SK-N-SH treated with all-trans-retinoic acid at 6 μM for 48 hours (cell line): ENCODE measurements around the gene SLC25A25.
"Not testable (repeated sequence)": the region's sequence is repeated elsewhere in the genome, so short reads cannot be mapped to it uniquely, and the experiment has no call there.

Source experiments
- ATAC-seq: fragments of 200-7000 bp; cut with Tn5 transposase; 3 replicates; pipeline ENCODE4 v1.9.1; 2020; ENCODE audit warnings: mild to moderate bottlenecking, moderate library complexity
- BACH2 ChIP-seq: fragments of 250-450 bp; sonication (Bioruptor Pico); IDR thresholded peaks from 2 replicates; pipeline ENCODE4 v1.9.0; 2021; ENCODE audit warnings: mild to moderate bottlenecking, borderline replicate concordance
- CREB5 ChIP-seq: fragments of 250-450 bp; sonication (Bioruptor Pico); IDR thresholded peaks from 2 replicates; pipeline ENCODE4 v1.5.1; 2020; ENCODE audit warnings: low read depth, mild to moderate bottlenecking, moderate library complexity
- CSDC2 ChIP-seq: fragments of 250-450 bp; sonication (Bioruptor Pico); IDR thresholded peaks from 2 replicates; pipeline ENCODE4 v1.5.0; 2020; ENCODE audit warnings: mild to moderate bottlenecking, moderate library complexity
- ESRRG ChIP-seq: fragments of 250-450 bp; sonication (Bioruptor Pico); IDR thresholded peaks from 2 replicates; pipeline ENCODE4 v1.6.1; 2021; ENCODE audit warnings: mild to moderate bottlenecking
- GLIS3 ChIP-seq: fragments of 250-450 bp; sonication (Bioruptor Pico); IDR thresholded peaks from 2 replicates; pipeline ENCODE4 v1.5.0; 2020; ENCODE audit warnings: mild to moderate bottlenecking, moderate library complexity
- ISL1 ChIP-seq: fragments of 250-450 bp; sonication (Bioruptor Pico); IDR thresholded peaks from 2 replicates; pipeline ENCODE4 v2.1.2; 2022; ENCODE audit warnings: mild to moderate bottlenecking, moderate library complexity
- OSR1 ChIP-seq: fragments of 250-450 bp; sonication (Bioruptor Pico); IDR thresholded peaks from 2 replicates; pipeline ENCODE4 v1.8.0; 2022; ENCODE audit warnings: moderate library complexity, mild to moderate bottlenecking, inconsistent platforms
- PATZ1 ChIP-seq: fragments of 250-450 bp; sonication (Bioruptor Pico); IDR thresholded peaks from 2 replicates; pipeline ENCODE4 v1.8.0; 2020; ENCODE audit warnings: mild to moderate bottlenecking, moderate library complexity, borderline replicate concordance
- PPARA ChIP-seq: fragments of 250-450 bp; sonication (Bioruptor Pico); IDR thresholded peaks from 2 replicates; pipeline ENCODE4 v1.5.0; 2020; ENCODE audit warnings: mild to moderate bottlenecking, borderline replicate concordance
- RARB ChIP-seq: fragments of 250-450 bp; sonication (Bioruptor Pico); IDR thresholded peaks from 2 replicates; pipeline ENCODE4 v1.8.0; 2021; ENCODE audit warnings: mild to moderate bottlenecking, moderate library complexity
- SNAI2 ChIP-seq: fragments of 250-450 bp; sonication (Bioruptor Pico); IDR thresholded peaks from 2 replicates; pipeline ENCODE4 v1.5.0; 2020; ENCODE audit warnings: mild to moderate bottlenecking, moderate library complexity
- TCF4 ChIP-seq: fragments of 250-450 bp; sonication (Bioruptor Pico); IDR thresholded peaks from 2 replicates; pipeline ENCODE4 v1.8.0; 2021; ENCODE audit warnings: mild to moderate bottlenecking, moderate library complexity, borderline replicate concordance
- TOX ChIP-seq: fragments of 250-450 bp; sonication (Bioruptor Pico); IDR thresholded peaks from 2 replicates; pipeline ENCODE4 v1.8.0; 2021; ENCODE audit warnings: mild to moderate bottlenecking, moderate library complexity, borderline replicate concordance
- ZC3H10 ChIP-seq: fragments of 250-450 bp; sonication (Bioruptor Pico); IDR thresholded peaks from 2 replicates; pipeline ENCODE4 v1.5.1; 2021; ENCODE audit warnings: mild to moderate bottlenecking, moderate library complexity
- ZFP3 ChIP-seq: fragments of 250-450 bp; sonication (Bioruptor Pico); IDR thresholded peaks from 2 replicates; pipeline ENCODE4 v1.5.0; 2020; ENCODE audit warnings: mild to moderate bottlenecking, moderate library complexity
- ZFP30 ChIP-seq: fragments of 450-650 bp; formaldehyde crosslinking; IDR thresholded peaks from 2 replicates; pipeline ENCODE4 v1.5.0; 2022; ENCODE audit warnings: mild to moderate bottlenecking, moderate library complexity
- ZNF70 ChIP-seq: fragments of 450-650 bp; formaldehyde crosslinking; IDR thresholded peaks from 2 replicates; pipeline ENCODE4 v1.5.0; 2020; ENCODE audit warnings: mild to moderate bottlenecking, moderate library complexity
- ZNF8 ChIP-seq: fragments of 450-650 bp; formaldehyde crosslinking; IDR thresholded peaks from 2 replicates; pipeline ENCODE4 v1.5.0; 2020; ENCODE audit warnings: mild to moderate bottlenecking, moderate library complexity
- TF ChIP-seq, protein P1 (sequence below): fragments of 250-450 bp; sonication (Bioruptor Pico); IDR thresholded peaks from 2 replicates; pipeline ENCODE4 v1.5.1; 2021; ENCODE audit warnings: mild to moderate bottlenecking, moderate library complexity
- TF ChIP-seq, protein P2 (sequence below): fragments of 250-450 bp; sonication (Bioruptor Pico); IDR thresholded peaks from 2 replicates; pipeline ENCODE4 v1.8.0; 2021; ENCODE audit warnings: low read depth, mild to moderate bottlenecking, moderate library complexity, borderline replicate concordance
- TF ChIP-seq, protein P3 (sequence below): fragments of 250-450 bp; sonication (Bioruptor Pico); IDR thresholded peaks from 2 replicates; pipeline ENCODE4 v1.5.0; 2020; ENCODE audit warnings: mild to moderate bottlenecking, moderate library complexity

SLC25A25 gene

GRCh38 chr9:128026773-128027541 lies 41.1 kb upstream of the SLC25A25 start (continued):
- TF ChIP-seq, protein P1, sequence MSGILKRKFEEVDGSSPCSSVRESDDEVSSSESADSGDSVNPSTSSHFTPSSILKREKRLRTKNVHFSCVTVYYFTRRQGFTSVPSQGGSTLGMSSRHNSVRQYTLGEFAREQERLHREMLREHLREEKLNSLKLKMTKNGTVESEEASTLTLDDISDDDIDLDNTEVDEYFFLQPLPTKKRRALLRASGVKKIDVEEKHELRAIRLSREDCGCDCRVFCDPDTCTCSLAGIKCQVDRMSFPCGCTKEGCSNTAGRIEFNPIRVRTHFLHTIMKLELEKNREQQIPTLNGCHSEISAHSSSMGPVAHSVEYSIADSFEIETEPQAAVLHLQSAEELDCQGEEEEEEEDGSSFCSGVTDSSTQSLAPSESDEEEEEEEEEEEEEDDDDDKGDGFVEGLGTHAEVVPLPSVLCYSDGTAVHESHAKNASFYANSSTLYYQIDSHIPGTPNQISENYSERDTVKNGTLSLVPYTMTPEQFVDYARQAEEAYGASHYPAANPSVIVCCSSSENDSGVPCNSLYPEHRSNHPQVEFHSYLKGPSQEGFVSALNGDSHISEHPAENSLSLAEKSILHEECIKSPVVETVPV: no peak

DNA sequence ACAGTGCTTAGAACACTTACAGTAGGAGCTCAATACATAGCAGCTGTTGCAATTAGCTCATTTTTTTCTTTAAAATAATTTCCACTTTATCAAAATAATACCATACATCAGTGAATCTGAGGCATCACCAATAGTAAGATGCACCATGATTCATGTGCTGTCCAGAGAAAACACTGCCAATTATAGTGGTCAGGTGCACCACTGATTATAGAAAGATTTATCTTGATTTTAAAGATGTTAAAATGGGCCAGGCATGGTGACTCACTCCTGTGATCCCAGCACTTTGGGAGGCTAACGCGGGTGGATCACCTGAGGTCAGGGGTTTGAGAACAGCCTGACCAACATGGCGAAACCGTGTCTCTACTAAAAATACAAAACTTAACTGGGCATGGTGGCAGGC lies 40.3 kb upstream of the SLC25A25 start:
- TF ChIP-seq ISL1 (CRISPR knock-in tag) (0 out of 2 replicates have a peak, but pooled peaks have one; percentile 9), BACH2 (CRISPR knock-in tag) (no peak)
- TF ChIP-seq, all 23 proteins: peak for 1
- ATAC-seq: no peak

DNA sequence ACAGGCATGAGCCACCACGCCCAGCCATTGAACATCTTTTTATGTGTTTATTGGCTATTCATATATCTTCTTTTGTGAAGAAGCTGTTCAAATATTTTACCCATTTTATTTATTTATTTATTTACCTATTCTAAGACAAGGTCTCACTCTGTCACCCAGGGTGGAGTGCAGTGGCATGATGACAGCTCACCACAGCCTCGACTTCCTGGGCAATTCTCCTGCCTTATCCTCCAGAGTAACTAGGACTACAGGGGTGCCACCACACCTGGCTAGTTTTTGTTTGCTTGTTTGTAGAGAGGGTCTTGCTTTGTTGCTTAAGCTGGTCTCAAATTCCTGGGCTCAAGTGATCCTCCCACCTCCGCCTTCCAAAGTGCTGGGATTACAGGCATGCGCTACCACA lies 34.4 kb upstream of the SLC25A25 start:
- ATAC-seq: no peak
- TF ChIP-seq ESRRG (CRISPR knock-in tag): no peak

- peak; percentile 98 for ATAC-seq
Measured at GRCh38 chr9:128034821-128035652, 33.0 kb upstream of the SLC25A25 start.

GRCh38 chr9:128036522-128036921 lies 31.5 kb upstream of the SLC25A25 start:
- not testable (repeated sequence) for ATAC-seq

More at GRCh38 chr9:128034821-128035652, 33.0 kb upstream of the SLC25A25 start:
- TF ChIP-seq ZC3H10 (CRISPR knock-in tag): no peak
- TF ChIP-seq ZFP3 (CRISPR knock-in tag): no peak
- no peak for TF ChIP-seq TCF4
- TF ChIP-seq ISL1 (CRISPR knock-in tag): no peak
- TF ChIP-seq, protein P2, sequence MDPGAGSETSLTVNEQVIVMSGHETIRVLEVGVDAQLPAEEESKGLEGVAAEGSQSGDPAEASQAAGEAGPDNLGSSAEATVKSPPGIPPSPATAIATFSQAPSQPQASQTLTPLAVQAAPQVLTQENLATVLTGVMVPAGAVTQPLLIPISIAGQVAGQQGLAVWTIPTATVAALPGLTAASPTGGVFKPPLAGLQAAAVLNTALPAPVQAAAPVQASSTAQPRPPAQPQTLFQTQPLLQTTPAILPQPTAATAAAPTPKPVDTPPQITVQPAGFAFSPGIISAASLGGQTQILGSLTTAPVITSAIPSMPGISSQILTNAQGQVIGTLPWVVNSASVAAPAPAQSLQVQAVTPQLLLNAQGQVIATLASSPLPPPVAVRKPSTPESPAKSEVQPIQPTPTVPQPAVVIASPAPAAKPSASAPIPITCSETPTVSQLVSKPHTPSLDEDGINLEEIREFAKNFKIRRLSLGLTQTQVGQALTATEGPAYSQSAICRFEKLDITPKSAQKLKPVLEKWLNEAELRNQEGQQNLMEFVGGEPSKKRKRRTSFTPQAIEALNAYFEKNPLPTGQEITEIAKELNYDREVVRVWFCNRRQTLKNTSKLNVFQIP (CRISPR knock-in tag): no peak
- no peak for TF ChIP-seq ZNF8 (CRISPR knock-in tag)
- TF ChIP-seq RARB: no peak
- TF ChIP-seq PPARA (CRISPR knock-in tag): no peak
- no peak for TF ChIP-seq OSR1 (CRISPR knock-in tag)
- no peak for TF ChIP-seq ZFP30 (CRISPR knock-in tag)
- TF ChIP-seq ZNF70 (CRISPR knock-in tag): no peak
- no peak for TF ChIP-seq CREB5
- TF ChIP-seq, protein P3, sequence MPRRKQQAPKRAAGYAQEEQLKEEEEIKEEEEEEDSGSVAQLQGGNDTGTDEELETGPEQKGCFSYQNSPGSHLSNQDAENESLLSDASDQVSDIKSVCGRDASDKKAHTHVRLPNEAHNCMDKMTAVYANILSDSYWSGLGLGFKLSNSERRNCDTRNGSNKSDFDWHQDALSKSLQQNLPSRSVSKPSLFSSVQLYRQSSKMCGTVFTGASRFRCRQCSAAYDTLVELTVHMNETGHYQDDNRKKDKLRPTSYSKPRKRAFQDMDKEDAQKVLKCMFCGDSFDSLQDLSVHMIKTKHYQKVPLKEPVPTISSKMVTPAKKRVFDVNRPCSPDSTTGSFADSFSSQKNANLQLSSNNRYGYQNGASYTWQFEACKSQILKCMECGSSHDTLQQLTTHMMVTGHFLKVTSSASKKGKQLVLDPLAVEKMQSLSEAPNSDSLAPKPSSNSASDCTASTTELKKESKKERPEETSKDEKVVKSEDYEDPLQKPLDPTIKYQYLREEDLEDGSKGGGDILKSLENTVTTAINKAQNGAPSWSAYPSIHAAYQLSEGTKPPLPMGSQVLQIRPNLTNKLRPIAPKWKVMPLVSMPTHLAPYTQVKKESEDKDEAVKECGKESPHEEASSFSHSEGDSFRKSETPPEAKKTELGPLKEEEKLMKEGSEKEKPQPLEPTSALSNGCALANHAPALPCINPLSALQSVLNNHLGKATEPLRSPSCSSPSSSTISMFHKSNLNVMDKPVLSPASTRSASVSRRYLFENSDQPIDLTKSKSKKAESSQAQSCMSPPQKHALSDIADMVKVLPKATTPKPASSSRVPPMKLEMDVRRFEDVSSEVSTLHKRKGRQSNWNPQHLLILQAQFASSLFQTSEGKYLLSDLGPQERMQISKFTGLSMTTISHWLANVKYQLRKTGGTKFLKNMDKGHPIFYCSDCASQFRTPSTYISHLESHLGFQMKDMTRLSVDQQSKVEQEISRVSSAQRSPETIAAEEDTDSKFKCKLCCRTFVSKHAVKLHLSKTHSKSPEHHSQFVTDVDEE: no peak
- TF ChIP-seq GLIS3 (CRISPR knock-in tag): no peak
- TF ChIP-seq CSDC2 (CRISPR knock-in tag): no peak
- no peak for TF ChIP-seq ESRRG (CRISPR knock-in tag)
- no peak for TF ChIP-seq TOX (CRISPR knock-in tag)
- TF ChIP-seq PATZ1 (CRISPR knock-in tag): no peak
- no peak for TF ChIP-seq SNAI2 (CRISPR knock-in tag)
- TF ChIP-seq, all 23 proteins: peak for 0

GRCh38 chr9:128040783-128041182 lies 27.2 kb upstream of the SLC25A25 start:
- ATAC-seq: not testable (repeated sequence)
